NCI-H1105 (cell line): ENCODE results near the gene HELZ2.

ENCODE experiments used
- DNase-seq: peaks from one replicate; lab custom pipeline; 2025; lab: John Stamatoyannopoulos, UW

HELZ2 gene

DNA sequence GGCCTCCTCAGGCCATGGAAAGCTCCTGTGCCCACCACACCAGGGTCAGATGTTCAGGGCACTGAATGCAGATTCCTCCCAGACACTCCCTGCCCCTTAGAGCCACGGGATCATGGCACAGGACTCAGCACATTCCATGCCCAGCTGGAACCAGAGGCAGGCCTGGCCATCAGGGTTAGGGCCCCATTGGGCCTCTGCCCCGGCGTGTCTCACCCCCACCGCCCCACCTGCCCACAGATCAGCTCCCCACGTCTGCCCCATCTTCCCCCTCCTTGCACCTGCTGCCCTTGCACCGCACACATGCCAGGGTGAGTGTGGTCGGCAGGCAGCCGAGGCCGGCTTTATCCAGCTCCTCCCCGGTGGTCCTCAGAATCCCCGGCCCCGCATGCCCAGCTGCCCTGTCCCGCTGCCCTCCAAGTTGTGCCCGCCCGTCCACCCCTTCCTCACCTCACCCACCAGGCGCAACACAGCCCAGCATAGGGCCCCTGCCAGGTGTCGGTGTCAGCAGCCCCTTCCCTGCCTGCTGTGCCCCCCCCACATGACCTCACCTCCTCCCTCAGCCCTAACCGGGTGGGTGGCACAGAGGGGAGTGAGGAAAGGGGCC, 24.3 kb downstream of the HELZ2 start:
- DNase-seq = no peak

DNA sequence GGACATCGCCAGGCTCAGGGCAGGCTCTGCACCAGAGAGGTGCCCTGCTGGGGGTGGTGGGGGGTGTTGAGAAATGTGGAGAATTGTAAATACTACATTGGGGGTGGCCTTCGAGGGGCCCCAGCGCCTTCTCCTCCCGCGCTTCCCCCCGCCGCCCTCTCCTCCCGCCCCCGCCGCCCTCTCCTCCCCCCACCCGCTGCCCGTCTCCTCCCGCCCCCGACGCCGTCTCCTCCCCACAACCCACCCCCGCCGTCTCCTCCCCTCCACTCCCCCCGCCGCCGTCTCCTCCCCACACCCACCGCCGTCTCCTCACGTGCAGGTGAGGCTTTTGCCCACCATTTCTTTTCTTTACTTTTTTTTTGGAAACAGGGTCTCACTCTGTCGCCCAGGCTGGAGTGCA, 25.0 kb downstream of the HELZ2 start:
- DNase-seq = no peak

DNA sequence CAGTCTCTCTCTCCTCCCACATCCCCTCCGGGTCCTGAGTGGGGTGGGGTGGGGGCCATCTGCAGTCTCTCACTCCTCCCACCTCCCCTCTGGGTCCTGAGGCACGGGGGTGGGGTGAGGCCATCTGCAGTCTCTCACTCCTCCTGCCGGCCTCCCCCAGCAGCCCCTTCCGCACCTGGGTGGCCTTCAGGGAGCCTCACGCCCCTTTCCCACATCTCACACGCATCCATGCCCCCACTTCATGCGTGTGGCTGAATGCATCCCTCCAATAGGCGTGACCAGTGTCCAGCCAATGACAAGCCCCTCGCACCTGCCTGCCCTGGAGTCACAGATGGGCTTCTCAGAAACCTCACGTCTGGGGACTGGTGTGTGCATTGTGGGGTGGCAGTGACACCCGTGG, 25.5 kb downstream of the HELZ2 start:
- DNase-seq = no peak

DNA sequence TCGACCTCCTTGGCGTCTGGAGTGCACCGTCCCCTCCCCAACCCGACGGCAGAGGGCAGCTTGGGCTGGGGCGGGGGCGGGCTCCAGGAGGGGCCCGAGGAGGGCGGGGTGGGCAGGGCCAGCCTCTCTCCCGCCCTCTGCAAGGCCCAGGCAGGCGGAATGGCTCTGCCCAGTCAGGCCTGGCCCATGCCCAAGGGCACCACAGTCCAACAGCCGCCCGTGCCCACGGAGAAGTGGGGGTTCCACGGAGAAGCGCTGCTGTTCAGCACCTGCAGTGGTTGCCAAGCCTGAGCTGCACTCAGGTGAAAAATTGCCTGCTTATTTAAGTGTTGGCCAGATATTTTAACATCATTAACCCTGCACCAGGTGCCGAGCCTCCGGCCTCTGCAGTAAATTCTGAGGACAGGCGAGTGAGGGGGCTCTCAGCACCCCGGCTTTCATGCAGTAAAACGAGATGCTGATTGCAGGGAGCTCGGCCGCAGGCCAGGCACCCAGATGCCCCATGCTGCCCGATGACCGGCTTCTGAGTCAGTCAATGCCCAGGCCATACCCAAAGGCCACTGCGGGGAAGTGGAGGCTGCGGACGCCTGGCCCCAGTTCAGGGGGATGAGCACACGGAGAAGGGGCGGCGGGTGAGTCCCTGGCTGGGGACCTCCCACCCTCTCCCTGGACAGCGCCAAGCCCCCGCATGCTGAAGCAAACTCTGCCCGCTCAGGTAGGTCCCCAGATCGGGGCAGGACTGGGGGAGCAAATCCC, 26.1 kb downstream of the HELZ2 start, which contains the start of gene SRMS:
SRMS (minus strand) TSS at position 25 of the 756 bp plus-strand sequence. CDS start 286 bp downstream, outside the sequence.
- DNase-seq = no peak

DNA sequence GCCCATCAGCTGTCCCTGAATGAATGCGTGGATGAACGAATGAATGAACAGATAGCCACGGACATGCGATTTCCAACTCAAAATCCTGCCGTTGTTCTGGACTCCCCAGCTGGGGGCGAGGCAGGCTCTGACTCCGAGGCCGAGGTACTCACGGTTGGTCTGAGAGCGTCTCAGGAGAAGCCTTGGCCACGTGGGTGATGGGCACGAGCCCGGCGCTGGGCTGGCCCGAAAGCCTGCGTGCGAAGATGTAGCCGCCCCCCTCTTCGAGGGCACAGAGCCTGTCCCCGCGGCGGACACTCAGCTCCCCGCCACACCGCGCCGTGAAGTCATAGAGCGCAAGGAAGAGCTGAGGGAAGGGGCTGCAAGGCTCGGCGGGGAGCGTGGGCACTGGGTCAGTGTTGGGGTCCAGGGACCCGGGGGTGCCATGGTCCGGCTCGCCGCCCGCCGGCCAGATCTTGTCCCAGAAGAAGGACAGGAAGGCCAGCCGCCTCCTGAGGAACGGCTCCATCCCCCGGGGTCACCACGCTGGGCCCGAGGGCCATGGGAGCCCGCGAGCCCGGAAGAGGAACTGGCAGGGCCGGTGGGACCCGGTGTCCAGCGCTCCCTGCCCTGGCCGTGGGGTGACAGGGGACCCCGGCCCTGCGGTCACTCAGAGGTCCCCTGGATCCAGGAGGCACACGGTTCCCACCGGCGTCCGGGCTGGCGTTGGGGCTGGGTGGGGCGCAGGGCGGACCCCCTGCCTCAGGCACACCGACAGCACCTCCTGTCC, 26.9 kb downstream of the HELZ2 start:
- DNase-seq = no peak

DNA sequence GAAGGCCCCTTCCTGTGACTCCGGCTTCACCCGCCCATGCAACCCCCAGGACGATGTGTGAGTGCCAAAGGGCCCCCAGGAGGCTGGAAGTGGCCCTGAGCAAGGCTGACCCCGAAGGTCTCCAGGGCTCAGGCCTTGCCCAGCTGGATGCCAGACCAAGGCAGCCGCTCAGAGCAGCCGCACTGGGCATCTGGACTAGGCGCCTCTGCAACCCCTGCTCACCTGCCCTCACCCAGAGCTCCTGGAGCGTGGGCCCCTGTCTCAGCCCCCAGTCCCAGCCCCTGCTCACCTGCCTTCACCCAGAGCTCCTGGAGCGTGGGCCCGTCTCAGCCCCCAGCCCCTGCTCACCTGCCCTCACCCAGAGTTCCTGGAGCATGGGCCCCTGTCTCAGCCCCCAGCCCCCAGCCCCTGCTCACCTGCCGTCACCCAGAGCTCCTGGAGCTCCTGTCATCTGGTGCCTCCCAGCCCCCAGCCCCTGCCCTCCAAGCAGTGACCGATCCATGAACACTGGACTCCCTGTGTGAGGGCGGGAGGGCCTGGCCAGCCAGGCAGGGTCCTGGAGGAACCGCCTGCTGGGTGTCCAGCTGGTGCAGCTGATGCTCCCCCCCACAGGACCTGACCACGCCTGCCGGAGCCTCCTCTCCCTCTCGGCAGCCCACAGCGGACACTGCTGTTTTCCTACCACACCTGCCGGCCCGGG, 27.6 kb downstream of the HELZ2 start:
- no peak for DNase-seq

DNA sequence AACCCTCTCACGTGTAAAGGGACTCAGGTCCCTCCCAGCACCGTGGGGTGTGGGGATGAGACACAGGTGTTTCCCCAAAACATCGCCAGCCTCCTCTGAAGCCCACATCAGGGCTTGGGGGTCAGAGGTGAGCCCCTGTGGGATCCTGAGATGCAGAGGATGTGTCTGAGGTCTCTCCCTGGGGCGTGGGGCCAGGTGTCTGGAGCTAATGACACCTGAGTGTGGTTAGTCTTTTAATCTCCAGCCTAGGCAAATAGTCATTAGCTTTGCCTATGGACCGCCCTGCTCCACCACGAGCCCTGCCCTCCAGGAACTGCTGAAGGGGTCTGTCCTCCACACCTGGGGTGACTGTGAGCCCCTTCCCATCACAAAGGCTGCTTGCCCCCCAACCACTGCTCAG, 28.2 kb downstream of the HELZ2 start:
- no peak for DNase-seq

DNA sequence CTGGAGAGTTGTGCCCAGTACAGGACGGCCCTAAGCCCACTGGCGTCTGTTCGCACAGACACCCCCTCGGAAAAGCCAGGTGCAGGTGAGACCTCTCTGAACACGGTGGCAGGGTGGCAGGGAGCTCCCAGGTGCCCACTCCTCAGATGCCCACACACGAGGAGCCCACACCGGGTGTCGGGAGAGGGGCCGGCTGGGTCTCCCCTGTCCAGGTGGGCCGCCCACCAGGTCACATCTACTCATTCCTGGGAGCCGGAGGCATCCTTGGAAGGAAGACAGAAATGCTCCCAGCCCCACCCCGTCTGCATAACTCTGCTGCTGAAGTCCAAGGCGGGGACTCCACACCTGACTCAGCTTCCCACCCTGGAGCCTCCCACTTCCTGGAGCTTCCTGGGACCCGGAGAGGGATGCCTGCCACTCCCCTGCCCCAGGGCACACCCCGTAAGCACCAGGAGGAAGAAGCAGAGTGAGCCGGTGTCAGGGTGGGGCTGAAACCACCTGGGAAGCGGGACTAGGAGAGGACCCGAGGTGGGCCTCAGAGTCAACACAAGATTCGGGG, 29.0 kb downstream of the HELZ2 start:
- DNase-seq = no peak

DNA sequence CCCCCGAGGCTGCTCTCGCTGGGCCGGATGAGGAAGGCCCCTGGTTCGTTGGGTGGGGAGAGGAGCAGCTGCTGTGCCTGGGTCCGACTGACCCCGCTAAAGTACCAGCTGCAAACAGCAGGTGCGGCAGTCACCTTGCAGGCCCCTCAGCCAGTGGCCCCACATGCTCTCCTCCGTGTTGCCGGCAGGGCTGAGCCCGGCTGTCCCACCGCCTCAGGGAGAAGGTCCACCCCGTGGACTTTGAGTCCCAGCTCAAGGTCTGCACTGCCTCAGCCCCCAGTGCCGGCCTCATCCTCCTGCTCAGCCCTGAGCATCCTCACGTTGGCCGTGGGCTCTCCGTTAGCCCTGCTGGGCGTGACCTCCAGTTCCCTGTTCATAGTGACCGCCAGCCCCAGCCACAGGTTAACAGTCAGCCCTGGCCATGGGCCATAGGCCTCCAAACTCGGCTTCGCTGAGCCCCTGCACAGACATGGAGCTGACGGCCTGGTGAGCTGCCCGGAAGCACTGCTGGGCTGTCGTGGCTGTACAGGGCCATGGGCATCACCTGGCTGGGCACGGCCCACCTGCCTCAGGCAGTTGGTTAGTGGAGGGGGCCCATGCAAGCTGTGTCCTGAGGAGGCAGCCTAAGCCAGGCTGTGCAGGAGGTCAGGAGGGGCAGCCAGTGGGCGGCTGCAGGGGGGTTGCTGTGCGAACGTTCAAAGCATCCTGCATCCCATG, 29.6 kb downstream of the HELZ2 start:
- no peak for DNase-seq

DNA sequence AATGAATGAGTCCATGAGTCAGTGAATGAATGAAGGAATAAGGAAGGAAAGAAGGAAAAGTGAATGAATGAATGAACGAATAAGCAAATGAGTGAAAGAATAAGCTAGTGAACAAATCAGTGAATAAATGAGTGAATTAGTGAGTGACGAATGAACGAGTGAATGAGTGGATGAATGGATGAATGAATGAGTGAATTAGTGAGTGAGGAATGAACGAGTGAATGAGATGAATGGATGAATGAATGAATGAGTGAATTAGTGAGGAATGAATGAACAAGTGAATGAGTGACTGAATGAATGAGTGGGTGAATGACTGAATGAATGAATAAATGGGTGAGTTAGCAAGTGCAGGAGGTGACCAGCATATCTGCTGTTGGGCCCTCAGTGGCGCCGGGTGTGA, 30.3 kb downstream of the HELZ2 start:
- DNase-seq = no peak

DNA sequence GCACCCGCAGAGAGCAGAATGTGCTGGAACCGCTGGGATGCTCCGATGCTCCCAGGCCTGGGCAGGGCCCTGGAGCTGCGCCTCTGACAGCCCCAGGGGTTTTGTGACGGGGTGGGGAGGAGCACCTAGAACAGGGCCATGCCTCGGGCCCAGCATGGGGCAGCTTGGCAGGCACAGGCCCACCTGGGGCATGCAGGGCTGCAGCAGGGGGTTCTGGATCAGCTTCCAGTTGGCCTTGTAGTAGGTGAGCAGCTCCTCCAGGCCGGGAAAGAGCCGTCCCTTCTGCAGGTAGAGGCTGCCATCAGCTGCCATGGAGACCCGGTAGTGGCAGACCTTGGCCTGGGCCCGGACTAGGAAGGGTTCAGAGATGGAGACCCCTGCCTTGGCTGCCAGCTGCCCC, 30.9 kb downstream of the HELZ2 start:
- no peak for DNase-seq

DNA sequence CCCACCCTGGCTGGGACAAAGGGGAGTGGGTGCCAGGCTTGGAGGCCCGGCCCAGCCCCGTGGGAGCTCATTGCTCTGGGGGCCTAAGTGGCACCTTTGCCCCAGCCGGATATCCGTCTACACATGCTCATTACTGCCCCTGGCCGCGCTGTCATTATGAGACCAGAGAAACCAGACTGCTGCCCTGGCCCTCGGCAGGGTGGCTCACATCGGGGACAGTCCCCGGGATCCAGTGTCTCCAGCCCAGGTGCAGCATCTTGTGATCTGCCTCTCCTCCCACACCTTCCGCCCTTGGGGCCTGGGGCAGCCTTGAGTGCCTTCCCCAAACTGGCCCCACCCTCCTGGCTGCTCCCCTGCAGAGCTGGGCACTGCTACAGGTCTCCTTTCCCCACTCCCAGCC, 31.3 kb downstream of the HELZ2 start:
- DNase-seq = no peak

DNA sequence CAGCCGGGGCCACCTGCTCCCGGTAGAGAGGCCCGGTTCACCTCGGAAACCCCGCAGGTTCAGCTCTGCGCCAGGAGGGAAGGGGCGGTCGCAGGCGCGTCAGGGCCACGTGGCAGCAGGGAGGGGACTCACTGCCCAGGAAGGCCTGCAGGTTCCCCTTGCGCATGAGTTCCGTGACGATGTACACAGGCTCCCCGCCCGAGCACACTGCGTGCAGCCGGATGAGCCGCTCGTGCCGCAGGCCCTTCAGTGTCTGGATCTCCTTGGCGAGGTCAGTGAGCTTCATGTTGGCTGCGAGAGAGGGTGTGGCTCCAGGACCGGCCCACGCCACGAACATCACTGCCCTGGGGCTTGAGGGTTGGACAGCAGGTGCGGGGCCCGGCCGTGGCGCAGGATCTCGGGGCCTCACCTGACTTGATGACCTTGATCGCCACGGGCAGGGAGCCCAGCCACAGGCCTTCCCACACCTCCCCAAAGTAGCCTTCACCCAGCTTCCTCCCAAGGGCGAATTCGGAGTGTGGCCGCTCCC, 31.9 kb downstream of the HELZ2 start:
- no peak for DNase-seq

DNA sequence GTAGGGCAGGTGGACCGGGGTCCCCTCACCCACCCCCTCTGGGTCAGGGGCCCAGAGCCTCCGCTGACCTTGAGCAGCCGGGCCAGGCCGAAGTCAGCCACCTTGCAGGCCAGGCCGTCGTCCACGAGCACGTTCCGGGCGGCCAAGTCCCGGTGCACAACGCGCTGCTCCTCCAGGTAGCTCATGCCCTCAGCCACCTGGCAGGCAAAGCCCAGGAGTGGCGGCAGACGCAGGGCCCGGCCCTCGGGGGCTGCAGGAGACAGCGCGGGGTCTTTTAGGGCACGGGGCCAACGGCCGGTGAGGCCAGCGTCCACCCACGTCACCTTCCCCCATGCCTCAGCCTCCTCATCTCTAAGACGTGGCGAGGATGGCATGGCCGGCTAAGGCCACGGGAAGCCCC, 32.7 kb downstream of the HELZ2 start:
- DNase-seq = no peak

DNA sequence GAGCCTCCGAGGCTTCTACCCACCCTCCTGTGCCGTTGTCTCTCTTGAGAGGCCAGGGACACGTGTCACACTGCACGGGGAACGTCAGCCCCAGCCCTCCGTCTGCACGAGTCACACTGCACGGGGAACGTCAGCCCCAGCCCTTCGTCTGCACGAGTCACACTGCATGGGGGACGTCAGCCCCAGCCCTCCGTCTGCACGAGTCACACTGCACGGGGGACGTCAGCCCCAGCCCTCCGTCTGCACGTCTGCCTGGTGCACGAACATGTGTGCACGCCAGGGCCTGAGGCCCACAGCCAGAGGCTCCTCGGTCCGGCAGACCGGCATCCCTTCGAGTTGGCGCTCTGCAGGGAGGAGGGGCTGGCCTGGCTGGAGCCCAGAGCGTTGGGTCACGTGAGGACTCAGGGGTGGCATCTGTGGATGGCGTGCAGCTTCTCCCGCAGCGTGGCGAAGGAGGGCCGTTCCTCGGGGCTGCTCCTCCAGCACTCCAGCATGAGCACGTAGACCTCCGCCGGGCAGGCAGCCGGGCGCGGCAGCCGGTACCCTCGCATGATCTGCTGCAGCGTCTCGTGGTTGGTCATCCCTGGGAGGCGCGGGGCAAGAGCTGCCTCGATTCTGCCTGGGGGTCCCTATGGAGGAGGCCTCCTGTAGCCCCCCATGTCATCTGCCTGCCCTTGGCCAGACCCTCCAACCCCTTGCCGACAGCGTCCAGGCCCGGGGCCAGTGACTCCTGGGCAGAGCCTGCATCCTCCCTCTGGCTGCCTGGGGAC, 33.4 kb downstream of the HELZ2 start:
- DNase-seq = no peak

DNA sequence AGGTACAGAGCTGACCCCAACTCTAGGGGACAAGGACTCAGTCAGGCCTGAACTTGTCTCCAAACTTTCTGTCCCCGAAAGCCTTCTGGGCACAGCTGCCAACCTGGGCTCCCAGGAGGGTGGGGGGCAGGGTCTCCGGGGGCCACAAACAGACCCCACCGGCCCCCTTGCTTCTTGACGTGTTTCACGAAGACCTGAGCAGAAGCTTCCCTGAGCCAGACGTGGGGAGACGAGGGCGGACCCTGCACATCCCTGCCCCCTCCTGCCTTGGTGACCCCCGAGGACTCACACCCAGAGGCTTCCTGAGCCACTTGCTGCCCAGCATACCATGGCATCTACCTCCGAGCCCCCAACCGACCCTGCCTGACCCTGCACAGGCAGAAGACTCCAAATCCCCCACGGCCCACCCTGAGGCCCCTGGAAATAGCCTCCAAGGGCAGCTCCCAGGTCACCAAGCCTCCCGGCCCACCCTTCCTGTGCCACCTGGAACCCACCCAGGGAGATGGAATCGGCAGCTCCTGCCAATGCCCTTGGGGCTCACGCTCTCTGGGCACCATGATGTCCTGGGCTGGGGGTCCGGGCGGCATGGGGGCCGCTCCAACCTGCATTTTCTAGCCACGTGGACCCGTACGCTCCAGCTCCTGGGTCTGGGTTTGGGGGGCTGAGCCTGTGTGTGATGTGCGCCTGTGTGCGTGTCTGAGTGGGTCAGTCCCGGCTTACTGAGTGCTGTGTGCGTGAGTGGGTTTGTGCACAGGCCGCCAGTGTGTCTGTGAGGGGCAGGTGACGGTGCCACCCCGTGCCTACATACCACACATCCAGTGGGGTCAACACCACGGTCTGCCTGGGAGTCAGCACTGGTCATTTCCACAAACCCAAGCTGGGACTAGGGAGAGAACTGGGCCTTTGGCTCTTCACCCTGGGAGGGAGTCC, 34.3 kb downstream of the HELZ2 start:
- DNase-seq = no peak

DNA sequence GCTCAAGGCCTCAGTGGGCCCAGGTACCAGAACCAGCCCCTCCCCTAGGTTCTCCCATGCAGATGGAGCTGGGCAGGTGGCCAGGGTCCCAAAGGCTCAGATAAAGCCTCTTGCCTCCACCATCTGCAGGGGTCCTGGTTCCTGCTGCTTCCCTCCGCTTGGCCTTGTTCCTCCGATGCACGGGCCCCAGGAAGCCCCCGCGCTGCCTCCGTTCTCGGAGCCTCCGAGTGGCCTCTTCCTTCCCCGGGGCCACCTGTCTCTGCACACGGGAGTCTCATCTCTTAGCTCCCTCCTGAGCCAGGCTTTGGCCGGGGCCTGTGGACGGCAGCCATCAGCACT, 35.0 kb downstream of the HELZ2 start:
- no peak for DNase-seq

DNA sequence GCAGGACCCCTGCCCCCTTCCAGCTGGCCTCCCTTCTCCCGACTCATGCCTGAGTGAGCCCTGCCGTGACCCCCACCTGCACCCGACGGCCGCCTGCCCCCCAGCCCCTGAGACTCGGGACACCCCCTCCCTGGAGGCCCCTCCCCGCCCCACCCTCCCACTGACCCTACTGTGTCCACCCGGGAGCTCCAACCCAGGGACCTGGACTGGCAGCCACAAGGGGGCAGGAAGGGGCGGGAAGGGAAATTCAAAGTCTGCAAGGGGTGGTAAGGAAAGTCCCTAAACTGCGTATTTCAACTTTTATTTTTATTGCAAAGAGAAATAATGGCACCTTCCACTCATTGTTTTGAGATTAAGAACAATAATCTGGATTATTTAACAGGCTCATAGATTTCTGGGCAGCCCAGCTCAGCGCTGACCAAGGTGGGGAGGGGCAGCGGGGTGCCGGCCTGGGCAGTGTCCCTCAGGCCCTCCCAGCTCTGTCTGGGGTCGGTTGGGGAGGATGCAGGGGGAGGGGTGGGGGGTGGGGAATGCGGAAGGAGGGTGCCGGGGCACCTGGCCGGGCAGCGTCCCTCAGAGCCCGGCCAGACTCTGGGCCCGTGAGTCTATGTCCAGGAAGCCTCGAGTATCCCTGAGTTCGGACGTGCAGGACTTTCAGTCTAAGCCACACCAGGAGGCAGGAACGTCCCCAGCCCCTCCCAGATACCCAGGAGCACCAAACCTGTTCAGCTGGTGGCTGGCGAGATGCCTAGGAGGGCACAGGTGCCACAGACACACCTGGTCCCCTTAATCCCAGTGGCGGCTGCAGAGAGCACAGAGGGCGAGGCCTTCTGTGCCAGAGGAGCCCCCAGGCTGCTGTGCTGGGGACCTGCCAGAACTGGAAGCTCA, 35.6 kb downstream of the HELZ2 start:
- DNase-seq = peak; percentile 86
